GM19438 (cell line): ENCODE results near the gene ZMYND11.
"Not testable (repeated sequence)": the region's sequence is repeated elsewhere in the genome, so short reads cannot be mapped to it uniquely, and the experiment has no call there.

ENCODE experiments used
- ATAC-seq: cut with Tn5 transposase; IDR thresholded peaks from one replicate; pipeline ENCODE4 v1.9.1; 2021; ENCODE audit warnings: low read depth; ENCODE audit not compliant: unreplicated experiment

ZMYND11 gene

GRCh38 chr10:132946-133898, 2.0 kb upstream of the ZMYND11 start:
- no peak for ATAC-seq

- ATAC-seq, result peak; percentile 47
Measured at GRCh38 chr10:134247-135131, 766 bp upstream of the ZMYND11 start.

- peak; percentile 37 for ATAC-seq
Measured at GRCh38 chr10:135601-136464, 578 bp downstream of the ZMYND11 start.

GRCh38 chr10:136465-136762, 1.2 kb downstream of the ZMYND11 start:
- ATAC-seq, result peak; percentile 19

GRCh38 chr10:137031-137430, 1.8 kb downstream of the ZMYND11 start:
- ATAC-seq, result no peak

GRCh38 chr10:137606-138005, 2.4 kb downstream of the ZMYND11 start:
- no peak for ATAC-seq

GRCh38 chr10:142371-142770, 7.1 kb downstream of the ZMYND11 start:
- ATAC-seq, result no peak

GRCh38 chr10:152915-153314, 17.7 kb downstream of the ZMYND11 start:
- no peak for ATAC-seq

- ATAC-seq, result no peak
Measured at GRCh38 chr10:154348-154747, 19.1 kb downstream of the ZMYND11 start.

GRCh38 chr10:167383-167782, 32.1 kb downstream of the ZMYND11 start:
- no peak for ATAC-seq

GRCh38 chr10:173741-174140, 38.5 kb downstream of the ZMYND11 start:
- no peak for ATAC-seq

GRCh38 chr10:176677-177076, 41.4 kb downstream of the ZMYND11 start:
- no peak for ATAC-seq

GRCh38 chr10:178208-178607, 43.0 kb downstream of the ZMYND11 start:
- ATAC-seq, result no peak

- ATAC-seq, result no peak
Measured at GRCh38 chr10:178723-179122, 43.5 kb downstream of the ZMYND11 start.

- no peak for ATAC-seq
Measured at GRCh38 chr10:182441-183201, 47.4 kb downstream of the ZMYND11 start.

- ATAC-seq, result no peak
Measured at GRCh38 chr10:184174-184573, 48.9 kb downstream of the ZMYND11 start.

GRCh38 chr10:184911-185310, 49.7 kb downstream of the ZMYND11 start:
- ATAC-seq, result no peak

GRCh38 chr10:185571-185970, 50.3 kb downstream of the ZMYND11 start:
- not testable (repeated sequence) for ATAC-seq

- ATAC-seq, result no peak
Measured at GRCh38 chr10:186911-187310, 51.7 kb downstream of the ZMYND11 start.

GRCh38 chr10:188546-188945, 53.3 kb downstream of the ZMYND11 start:
- ATAC-seq, result no peak
